Left ventricle myocardium superior (tissue), 1 donor: ENCODE measurements around the gene TOR1AIP2. TPM values are rescaled to one million over a fixed set of nuclear protein-coding genes. Genes with fewer than 3 reads are reported as not detected.
"Not testable (repeated sequence)": the region's sequence is repeated elsewhere in the genome, so short reads cannot be mapped to it uniquely, and the experiment has no call there.

Source experiments
- ATAC-seq: fragments of 200-7000 bp; cut with Tn5 transposase; one replicate; pipeline ENCODE4 v1.9.1; 2020; ENCODE audit warnings: mild to moderate bottlenecking, moderate library complexity
- DNase-seq: peaks from one replicate; pipeline ENCODE4 v3.0.0-alpha.2; 2020
- intact Hi-C: fragments of 100-400 bp; cut with micrococcal nuclease; formaldehyde crosslinking; loops from one replicate; pipeline ENCODE4 v1.11.0; 2022
- total RNA-seq: library from RNA; stranded (reverse); fragmentation: NEBNext Ultra II Directional; extraction: Animal tissue kit (Norgen Biotek cat#: 25700); gene quantifications from one replicate; pipeline ENCODE4 v1.2.1, GENCODE V29; 2021
- donor health status: DM: no; HTN: yes; CAD: no; lungs with severe emphysema.

The TOR1AIP2 gene
- total RNA-seq, 1 donor from 2014 or later: 47.4 TPM

- DNase-seq: peak; percentile 66
- intact Hi-C loops: loop anchor here (5.0 kb wide), 1 partner anchor 105 kb away; no protein-coding TSS in a partner anchor
- ATAC-seq: no peak
Observed at GRCh38 chr1:179812501-179813292, 64.9 kb downstream of the TOR1AIP2 start.

- ATAC-seq (no peak), DNase-seq (no peak)
- intact Hi-C loops: loop anchor here (5.0 kb wide), 1 partner anchor 103 kb away; no protein-coding TSS in a partner anchor
Observed at GRCh38 chr1:179810367-179810715, 67.3 kb downstream of the TOR1AIP2 start.

GRCh38 chr1:179809506-179810366 is 67.9 kb downstream of the TOR1AIP2 start:
- peak; percentile 63 for DNase-seq
- ATAC-seq: peak; percentile 70
- intact Hi-C loops: loop anchor here (5.0 kb wide), 1 partner anchor 102 kb away; no protein-coding TSS in a partner anchor

- intact Hi-C loops: no loop called here
- DNase-seq (no peak), ATAC-seq (no peak)
Observed at GRCh38 chr1:179808503-179808902, 69.1 kb downstream of the TOR1AIP2 start.

GRCh38 chr1:179807691-179808485 is 69.7 kb downstream of the TOR1AIP2 start:
- DNase-seq (no peak), ATAC-seq (no peak)
- intact Hi-C loops: no loop called here

- DNase-seq: no peak
- intact Hi-C loops: no loop called here
Observed at GRCh38 chr1:179807291-179807690, 70.3 kb downstream of the TOR1AIP2 start.

GRCh38 chr1:179806333-179806732 is 71.3 kb downstream of the TOR1AIP2 start:
- intact Hi-C loops: no loop called here
- no peak for DNase-seq
- ATAC-seq: no peak

More at GRCh38 chr1:179807291-179807690, 70.3 kb downstream of the TOR1AIP2 start:
- ATAC-seq: no peak

- ATAC-seq (no peak), DNase-seq (no peak)
- intact Hi-C loops: no loop called here
Observed at GRCh38 chr1:179805291-179806195, 72.1 kb downstream of the TOR1AIP2 start.

- ATAC-seq, DNase-seq, intact Hi-C loops: not testable (repeated sequence)
Observed at GRCh38 chr1:179804417-179804816, 73.2 kb downstream of the TOR1AIP2 start.

GRCh38 chr1:179803918-179804317 is 73.7 kb downstream of the TOR1AIP2 start:
- DNase-seq (no peak), ATAC-seq (no peak)
- intact Hi-C loops: no loop called here

- DNase-seq (no peak), ATAC-seq (no peak)
- intact Hi-C loops: no loop called here
Observed at GRCh38 chr1:179803104-179803503, 74.5 kb downstream of the TOR1AIP2 start.

GRCh38 chr1:179800481-179800880 is 77.1 kb downstream of the TOR1AIP2 start:
- intact Hi-C loops: no loop called here
- ATAC-seq (no peak), DNase-seq (no peak)

- intact Hi-C loops: no loop called here
- peak; percentile 51 for ATAC-seq
- no peak for DNase-seq
Observed at GRCh38 chr1:179798864-179799516, 78.6 kb downstream of the TOR1AIP2 start.

- ATAC-seq (peak; percentile 78), DNase-seq (no peak)
- intact Hi-C loops: no loop called here
Observed at GRCh38 chr1:179798213-179798863, 79.3 kb downstream of the TOR1AIP2 start.

GRCh38 chr1:179794669-179795068 is 82.9 kb downstream of the TOR1AIP2 start:
- ATAC-seq (peak; percentile 76), DNase-seq (no peak)
- intact Hi-C loops: no loop called here

GRCh38 chr1:179794146-179794545 is 83.5 kb downstream of the TOR1AIP2 start:
- no peak for DNase-seq
- intact Hi-C loops: no loop called here
- no peak for ATAC-seq

GRCh38 chr1:179793281-179793680 is 84.3 kb downstream of the TOR1AIP2 start:
- ATAC-seq: no peak
- intact Hi-C loops: no loop called here
- no peak for DNase-seq
